Naive thymus-derived CD8-positive, alpha-beta T cell (primary cell): ENCODE data around the gene GPBP1. TPM values are rescaled to one million over a fixed set of nuclear protein-coding genes. Genes with fewer than 3 reads are reported as not detected.
"Not testable (repeated sequence)": the region's sequence is repeated elsewhere in the genome, so short reads cannot be mapped to it uniquely, and the experiment has no call there.

Source experiments
- ATAC-seq, 2 donors: fragments of 150-1000 bp; cut with Tn5 transposase in 1 of 2; sonication (Bioruptor Pico), chemical (Tn5 transposase) in 1 of 2; 1 replicate in 1 of 2; 2 replicates in 1 of 2; pipeline ENCODE4 v1.10.0; 2021; ENCODE audit warnings: mild to moderate bottlenecking in 2 of 2, moderate library complexity in 2 of 2
- POLR2A ChIA-PET: fragments of 350-600 bp; sonication (Branson Sonifier 250); formaldehyde crosslinking; loops from one replicate; lab custom pipeline; 2021; ENCODE audit warnings: antibody characterized with exemption; lab: Charles Lee
- DNase-seq, 10 donors: peaks; one replicate each; pipeline versions ENCODE4 v3.0.0 to v3.0.0-alpha.2; 2020 to 2022
- H3K27ac Mint-ChIP-seq, 10 donors: one replicate each; pipeline ENCODE4 v1.8.0; 2020 to 2022; ENCODE audit warnings: mild to moderate bottlenecking in 10 of 10, mixed read lengths in 10 of 10, moderate library complexity in 4 of 10, inconsistent platforms in 1 of 10
- H3K27me3 Mint-ChIP-seq, 5 donors: one replicate each; pipeline ENCODE4 v1.8.0; 2021 to 2022; ENCODE audit warnings: mixed read lengths in 5 of 5
- H3K36me3 Mint-ChIP-seq, 3 donors: one replicate each; pipeline ENCODE4 v1.8.0; 2020 to 2022; ENCODE audit warnings: mixed read lengths in 3 of 3, mild to moderate bottlenecking in 2 of 3, inconsistent platforms in 1 of 3
- H3K4me1 Mint-ChIP-seq, 4 donors: one replicate each; pipeline ENCODE4 v1.8.0; 2021 to 2022; ENCODE audit warnings: mixed read lengths in 4 of 4
- H3K4me3 Mint-ChIP-seq, 10 donors: one replicate each; pipeline ENCODE4 v1.8.0; 2020 to 2022; ENCODE audit warnings: mild to moderate bottlenecking in 10 of 10, mixed read lengths in 10 of 10, moderate library complexity in 6 of 10, inconsistent platforms in 1 of 10
- H3K9me3 Mint-ChIP-seq, 9 donors: one replicate each; pipeline ENCODE4 v1.8.0; 2020 to 2022; ENCODE audit warnings: mixed read lengths in 9 of 9, mild to moderate bottlenecking in 3 of 9, inconsistent platforms in 1 of 9, moderate library complexity in 1 of 9
- polyA plus RNA-seq, 3 donors: library from polyadenylated mRNA; unstranded; fragments of 300-500 nt; fragmentation: Illumina TruSeq; gene quantifications; one replicate each; pipeline ENCODE4 v1.2.3, GENCODE V29; 2021
- total RNA-seq, 8 experiments: library from RNA in 2 of 8; stranded (reverse) in 2 of 8; gene quantifications; one replicate each; pipeline ENCODE4 v1.2.3 and lab custom pipeline; 2021 to 2026

GPBP1 gene
- total and polyA plus RNA-seq, 5 experiments from 2014 or later = 69.8 to 168 (median 97.1) TPM

DNA sequence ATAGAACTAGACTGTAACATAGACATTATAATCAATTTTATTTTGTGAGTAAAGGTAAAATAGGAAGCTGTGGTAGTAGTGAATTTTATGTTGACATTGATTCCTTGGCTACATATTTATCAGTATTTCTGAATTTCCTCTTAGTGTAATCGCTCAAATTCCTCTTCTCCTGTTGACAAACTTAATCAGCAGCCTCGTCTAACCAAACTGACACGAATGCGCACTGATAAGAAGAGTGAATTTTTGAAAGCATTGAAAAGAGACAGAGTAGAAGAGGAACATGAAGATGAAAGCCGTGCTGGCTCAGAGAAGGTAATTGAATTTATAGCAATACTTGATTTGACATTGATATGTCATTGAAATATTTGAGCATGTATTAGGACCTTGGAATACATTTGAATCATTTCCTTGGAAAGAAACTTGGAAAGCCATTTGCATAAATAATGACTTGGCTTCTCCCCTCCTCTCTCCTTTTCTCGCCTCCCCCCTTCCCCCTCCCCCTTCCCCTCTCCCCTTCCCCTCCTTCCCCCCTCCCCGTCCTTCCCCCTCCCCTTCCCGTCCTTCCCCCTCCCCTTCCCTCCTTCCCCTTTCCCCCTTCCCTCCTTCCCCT lies 75.5 kb downstream of the GPBP1 start:
- Mint-ChIP-seq H3K36me3 (peaks cover 0 to 82% (median 29%) of the 10 kb centered on the region in 3 donors), H3K27ac (peak overlapping the region in 6 of 10 donors; percentile 3 to 71 (median 44)), H3K27me3 (no peaks in the 10 kb centered on the region), H3K4me3 (no peak overlapping the region), H3K9me3 (no peaks in the 10 kb centered on the region), H3K4me1 (peaks cover 13 to 27% (median 26%) of the 10 kb centered on the region in 4 donors)
- POLR2A ChIA-PET = no interaction called here
- ATAC-seq = no peak
- DNase-seq = no peak

DNA sequence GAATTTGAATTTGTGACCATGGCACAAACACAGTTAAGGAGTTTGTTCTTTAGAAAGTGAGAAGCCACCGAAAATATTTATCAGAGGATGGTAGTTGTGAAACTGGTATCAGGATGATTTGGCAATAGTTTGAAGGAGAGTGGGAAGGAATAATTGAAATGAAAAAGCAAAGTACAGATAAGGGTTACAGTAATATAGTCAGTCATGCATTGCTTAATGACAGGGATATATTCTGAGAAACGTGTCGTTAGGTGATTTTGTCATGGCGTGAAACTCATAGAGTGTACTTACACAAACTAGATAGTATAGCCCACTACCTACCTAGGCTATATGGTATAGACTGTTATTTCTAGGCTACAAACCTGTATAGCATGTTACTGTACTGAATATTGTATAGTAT lies 84.2 kb downstream of the GPBP1 start:
- POLR2A ChIA-PET = no interaction called here
- Mint-ChIP-seq H3K27me3 (no peaks in the 10 kb centered on the region), H3K9me3 (no peaks in the 10 kb centered on the region), H3K36me3 (peaks cover 0 to 90% (median 15%) of the 10 kb centered on the region in 3 donors), H3K4me3 (no peak overlapping the region), H3K4me1 (peaks cover 8 to 15% (median 13%) of the 10 kb centered on the region in 4 donors), H3K27ac (peak overlapping the region in 6 of 10 donors; percentile 4 to 73 (median 38))
- ATAC-seq (no peak), DNase-seq (no peak)

GRCh38 chr5:57258943-57259342 lies 85.1 kb downstream of the GPBP1 start:
- H3K27ac Mint-ChIP-seq = peak overlapping the region in 6 of 10 donors; percentile 21 to 66 (median 50)
- POLR2A ChIA-PET = no interaction called here

GRCh38 chr5:57259704-57260103 lies 85.8 kb downstream of the GPBP1 start:
- H3K27ac Mint-ChIP-seq = peak overlapping the region in 6 of 10 donors; percentile 2 to 84 (median 69)
- no peak for DNase-seq

More at GRCh38 chr5:57258943-57259342, 85.1 kb downstream of the GPBP1 start:
- Mint-ChIP-seq H3K4me1 (peaks cover 8 to 14% (median 11%) of the 10 kb centered on the region in 4 donors), H3K9me3 (no peaks in the 10 kb centered on the region), H3K4me3 (no peak overlapping the region), H3K27me3 (no peaks in the 10 kb centered on the region), H3K36me3 (peaks cover 0 to 92% (median 18%) of the 10 kb centered on the region in 3 donors)
- DNase-seq (no peak), ATAC-seq (no peak)

DNA sequence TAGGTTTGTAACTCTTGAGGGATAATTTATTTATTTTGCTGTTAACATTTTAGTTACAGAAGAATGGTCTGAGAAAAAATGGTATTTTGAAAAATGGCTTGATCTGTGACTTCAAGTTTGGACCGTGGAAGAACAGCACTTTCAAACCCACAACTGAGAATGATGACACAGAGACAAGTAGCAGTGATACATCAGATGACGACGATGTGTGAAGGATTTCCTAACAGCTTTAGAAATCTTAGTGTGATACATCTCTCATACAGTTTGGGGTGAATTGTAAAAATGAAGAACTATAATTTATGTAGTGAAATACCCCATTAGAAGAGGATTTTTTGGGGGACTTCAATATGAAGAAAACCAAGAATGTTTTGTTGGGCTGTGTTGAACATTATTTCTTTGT lies 88.7 kb downstream of the GPBP1 start:
- ATAC-seq (no peak), DNase-seq (no peak)
- Mint-ChIP-seq H3K9me3 (no peaks in the 10 kb centered on the region), H3K36me3 (peaks cover 0 to 67% (median 20%) of the 10 kb centered on the region in 3 donors), H3K4me3 (no peak overlapping the region), H3K4me1 (peaks cover 6 to 10% (median 7%) of the 10 kb centered on the region in 4 donors), H3K27ac (peak overlapping the region in 3 of 10 donors; percentile 40 to 68 (median 43)), H3K27me3 (no peaks in the 10 kb centered on the region)
- POLR2A ChIA-PET = no interaction called here

More at GRCh38 chr5:57259704-57260103, 85.8 kb downstream of the GPBP1 start:
- Mint-ChIP-seq H3K4me3 (no peak overlapping the region), H3K27me3 (no peaks in the 10 kb centered on the region), H3K36me3 (peaks cover 0 to 90% (median 20%) of the 10 kb centered on the region in 3 donors), H3K4me1 (peaks cover 8 to 14% (median 10%) of the 10 kb centered on the region in 4 donors), H3K9me3 (no peaks in the 10 kb centered on the region)
- ATAC-seq = no peak
- POLR2A ChIA-PET = interaction anchor here (1.0 kb wide), 1 partner anchor 9 kb away, joined by 3 read pairs; no protein-coding TSS in a partner anchor

DNA sequence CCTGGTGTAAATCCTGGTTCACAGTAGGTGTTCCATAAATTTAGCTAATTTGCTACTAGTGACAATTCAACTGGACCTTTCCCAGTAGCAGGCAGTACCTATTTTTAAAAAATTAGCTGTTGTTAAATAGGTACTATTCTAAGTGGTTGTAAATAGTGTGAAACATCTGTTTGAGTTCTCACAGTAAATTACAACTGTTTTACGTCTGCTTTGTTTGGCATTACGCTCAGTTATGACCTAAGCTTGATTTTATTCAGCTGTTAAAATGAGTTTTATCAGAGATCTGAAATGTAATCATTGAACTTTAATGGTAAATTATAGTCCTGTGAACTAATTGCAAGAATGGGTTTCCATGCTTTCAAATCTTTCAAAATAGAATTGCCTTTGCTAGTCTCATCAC lies 93.9 kb downstream of the GPBP1 start:
- no peaks in the 10 kb centered on the region for H3K9me3 Mint-ChIP-seq
- no peaks in the 10 kb centered on the region for H3K27me3 Mint-ChIP-seq
- H3K4me1 Mint-ChIP-seq = peaks cover 0 to 5% (median 0%) of the 10 kb centered on the region in 4 donors
- POLR2A ChIA-PET = no interaction called here
- ATAC-seq = no peak
- no peak overlapping the region for H3K4me3 Mint-ChIP-seq
- no peak for DNase-seq
- peak overlapping the region in 1 of 10 donors; percentile 7 for H3K27ac Mint-ChIP-seq
- peaks cover 0 to 15% (median 8%) of the 10 kb centered on the region in 3 donors for H3K36me3 Mint-ChIP-seq

- no peak for DNase-seq
- POLR2A ChIA-PET = no interaction called here
- Mint-ChIP-seq H3K4me1 (no peaks in the 10 kb centered on the region), H3K9me3 (no peaks in the 10 kb centered on the region), H3K27me3 (peaks cover 0 to 15% (median 7%) of the 10 kb centered on the region in 5 donors), H3K27ac (peak overlapping the region in 1 of 10 donors; percentile 51), H3K36me3 (peaks cover 0 to 2% (median 0%) of the 10 kb centered on the region in 3 donors), H3K4me3 (no peak overlapping the region)
- ATAC-seq = no peak
Observed at GRCh38 chr5:57276353-57276752, 102.5 kb downstream of the GPBP1 start.

DNA sequence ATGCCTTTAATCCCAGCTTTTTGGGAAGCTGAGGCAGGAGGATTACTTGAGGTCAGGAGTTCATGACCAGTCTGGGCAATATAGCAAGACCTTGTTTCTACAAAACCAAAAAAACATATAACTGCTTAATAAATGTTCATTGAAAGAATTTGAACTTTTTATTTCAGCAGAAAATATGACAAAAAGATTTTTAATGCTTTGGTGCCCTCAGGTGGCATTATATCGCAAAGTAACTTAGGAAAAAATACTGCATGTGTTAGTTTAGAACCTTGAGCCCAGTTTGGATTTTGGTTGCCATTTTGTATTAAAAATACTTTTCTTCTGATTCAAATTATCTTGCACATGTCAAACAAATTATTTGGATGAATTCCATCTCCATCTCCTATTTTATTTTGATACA lies 103.2 kb downstream of the GPBP1 start:
- Mint-ChIP-seq H3K27ac (no peak overlapping the region), H3K4me1 (no peaks in the 10 kb centered on the region), H3K27me3 (peaks cover 2 to 15% (median 7%) of the 10 kb centered on the region in 5 donors), H3K4me3 (no peak overlapping the region), H3K9me3 (no peaks in the 10 kb centered on the region), H3K36me3 (peaks cover 0 to 2% (median 0%) of the 10 kb centered on the region in 3 donors)
- ATAC-seq (no peak), DNase-seq (no peak)
- POLR2A ChIA-PET = no interaction called here

DNA sequence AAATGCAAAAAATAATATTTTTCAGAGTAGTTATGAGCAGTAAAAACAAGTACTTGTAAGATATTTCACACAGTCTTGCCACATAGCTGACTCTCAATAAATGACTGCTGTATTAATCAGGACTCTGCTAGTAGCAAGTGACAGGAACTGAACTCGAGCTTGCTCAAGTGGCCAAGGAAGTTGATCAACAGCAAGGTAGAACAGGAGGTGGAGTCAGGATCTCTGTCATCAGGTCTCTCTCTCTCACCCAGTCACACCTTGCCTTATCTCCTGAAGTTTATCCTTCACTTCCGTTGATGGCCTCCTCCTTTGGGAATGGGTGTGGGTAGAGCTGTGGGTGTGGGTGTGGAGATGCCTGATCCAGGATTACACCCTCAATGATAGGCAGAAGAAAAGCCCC lies 107.0 kb downstream of the GPBP1 start:
- ATAC-seq (no peak), DNase-seq (no peak)
- H3K9me3 Mint-ChIP-seq = peaks cover 0 to 16% (median 3%) of the 10 kb centered on the region in 9 donors
- H3K36me3 Mint-ChIP-seq = peaks cover 2 to 14% (median 13%) of the 10 kb centered on the region in 3 donors
- H3K27ac Mint-ChIP-seq = no peak overlapping the region
- H3K27me3 Mint-ChIP-seq = peaks cover 4 to 23% (median 12%) of the 10 kb centered on the region in 5 donors
- peaks cover 0 to 1% (median 0%) of the 10 kb centered on the region in 4 donors for H3K4me1 Mint-ChIP-seq
- H3K4me3 Mint-ChIP-seq = no peak overlapping the region
- POLR2A ChIA-PET = no interaction called here

- DNase-seq, H3K27ac Mint-ChIP-seq, ATAC-seq, H3K4me3 Mint-ChIP-seq, H3K4me1 Mint-ChIP-seq, POLR2A ChIA-PET: not testable (repeated sequence)
- Mint-ChIP-seq H3K9me3 (peaks cover 0 to 17% (median 4%) of the 10 kb centered on the region in 9 donors), H3K27me3 (peaks cover 5 to 13% (median 9%) of the 10 kb centered on the region in 5 donors), H3K36me3 (peaks cover 2 to 16% (median 14%) of the 10 kb centered on the region in 3 donors)
Observed at GRCh38 chr5:57285084-57285483, 111.2 kb downstream of the GPBP1 start.

DNA sequence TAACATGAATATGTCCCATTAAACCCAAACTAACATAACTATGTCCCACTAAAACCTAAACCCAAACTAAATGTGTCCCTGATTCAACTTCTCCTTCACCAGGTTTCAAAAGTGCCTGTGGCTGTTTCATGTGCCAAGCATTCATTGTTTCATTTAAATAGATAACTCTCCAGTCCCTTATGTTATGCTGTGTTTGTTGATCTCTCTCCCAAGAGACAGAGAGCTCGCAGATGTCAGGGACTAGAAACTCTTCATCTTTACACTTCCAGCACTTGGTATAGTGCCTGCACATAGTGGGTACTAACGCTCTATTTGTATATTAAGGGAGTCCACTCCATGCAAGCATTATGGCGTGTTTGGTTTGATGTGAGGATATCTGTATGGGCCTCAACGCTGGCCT lies 118.0 kb downstream of the GPBP1 start:
- POLR2A ChIA-PET = no interaction called here
- no peaks in the 10 kb centered on the region for H3K4me1 Mint-ChIP-seq

GRCh38 chr5:57292336-57292735 lies 118.5 kb downstream of the GPBP1 start:
- H3K4me3 Mint-ChIP-seq = no peak overlapping the region
- H3K36me3 Mint-ChIP-seq = no peaks in the 10 kb centered on the region
- H3K27ac Mint-ChIP-seq = no peak overlapping the region
- H3K27me3 Mint-ChIP-seq = peaks cover 0 to 2% (median 0%) of the 10 kb centered on the region in 5 donors
- no peaks in the 10 kb centered on the region for H3K4me1 Mint-ChIP-seq
- H3K9me3 Mint-ChIP-seq = no peaks in the 10 kb centered on the region
- DNase-seq = no peak
- POLR2A ChIA-PET = no interaction called here
- no peak for ATAC-seq

More for the DNA sequence above, 118.0 kb downstream of the GPBP1 start:
- Mint-ChIP-seq H3K27ac (no peak overlapping the region), H3K27me3 (peaks cover 0 to 3% (median 0%) of the 10 kb centered on the region in 5 donors), H3K9me3 (no peaks in the 10 kb centered on the region), H3K4me3 (no peak overlapping the region), H3K36me3 (no peaks in the 10 kb centered on the region)
- no peak for DNase-seq
- no peak for ATAC-seq

- Mint-ChIP-seq H3K4me1 (peaks cover 5 to 14% (median 12%) of the 10 kb centered on the region in 4 donors), H3K4me3 (peak overlapping the region; percentile 60 to 80 (median 74)), H3K27me3 (no peaks in the 10 kb centered on the region), H3K36me3 (no peaks in the 10 kb centered on the region), H3K27ac (peak overlapping the region in 9 of 10 donors; percentile 3 to 90 (median 65)), H3K9me3 (no peaks in the 10 kb centered on the region)
- DNase-seq = peak; percentile 69 to 89 (median 81)
- POLR2A ChIA-PET = interaction anchor here (1.7 kb wide), 1 partner anchor 1162 kb away, joined by 6 read pairs; no protein-coding TSS in a partner anchor
- ATAC-seq = peak; percentile 89 to 91
Observed at GRCh38 chr5:57298295-57298984, 124.6 kb downstream of the GPBP1 start.
